Stomach (tissue), 9 donors: Measurements from ENCODE around the gene CD44. TPM values are rescaled to one million over a fixed set of nuclear protein-coding genes. Genes with fewer than 3 reads are reported as not detected.

ENCODE experiments used
- DNase-seq, 2 donors: peaks; one replicate each; pipeline versions ENCODE4 v3.0.0 to v3.0.0-alpha.2; 2013 to 2019
- H3K27ac ChIP-seq, 5 donors: fragments of 200-600 bp in 4 of 5; sonication (generic) in 4 of 5; one replicate each; pipeline ENCODE4 v1.5.1; 2013 to 2019; ENCODE audit warnings: mild to moderate bottlenecking in 1 of 5, moderate library complexity in 1 of 5
- H3K27me3 ChIP-seq, 3 donors: fragments of 200-600 bp; sonication (generic); one replicate each; pipeline ENCODE4 v1.5.1; 2017 to 2019; ENCODE audit warnings: mixed run types in 1 of 3
- H3K36me3 ChIP-seq, 4 donors: fragments of 200-600 bp; sonication (generic); 1 replicate in 3 of 4; 2 replicates in 1 of 4; pipeline ENCODE4 v1.5.1; 2016 to 2019
- H3K4me1 ChIP-seq, 4 donors: fragments of 200-600 bp; sonication (generic); one replicate each; pipeline ENCODE4 v1.5.1; 2016 to 2019
- H3K4me3 ChIP-seq, 4 donors: fragments of 200-600 bp; sonication (generic) in 3 of 4; one replicate each; pipeline ENCODE4 v1.5.1; 2016 to 2019; ENCODE audit warnings: mild to moderate bottlenecking in 1 of 4
- H3K9me3 ChIP-seq, 4 donors: fragments of 200-600 bp; sonication (generic); one replicate each; pipeline ENCODE4 v1.5.1; 2016 to 2019
- EP300 ChIP-seq: sonication (generic); formaldehyde crosslinking; IDR thresholded peaks from one replicate; pipeline ENCODE4 v1.6.1; 2017; ENCODE audit warnings: antibody characterized with exemption
- POLR2A ChIP-seq, 4 donors: fragments of 450-650 bp; IDR thresholded peaks; one replicate each; pipeline ENCODE4 v1.6.1; 2016; ENCODE audit warnings: antibody characterized with exemption in 4 of 4, control low read depth in 2 of 4, mild to moderate bottlenecking in 1 of 4, moderate library complexity in 1 of 4
- POLR2AphosphoS5 ChIP-seq, 3 donors: sonication (generic); formaldehyde crosslinking; IDR thresholded peaks; one replicate each; pipeline ENCODE4 v1.6.1; 2016; ENCODE audit warnings: antibody characterized with exemption in 3 of 3
- WGBS, 5 donors: extraction: QIAGEN DNeasy Blood & Tissue Kit in 3 of 5; methylation state at CpG; one replicate each; pipeline versions ENCODE4 v1.1.5 to v1.1.7; 2013 to 2018; 5-methylcytosine and 5-hydroxymethylcytosine counted together
- intact Hi-C: fragments of 100-400 bp; cut with DNase I; formaldehyde crosslinking; loops from one replicate; pipeline ENCODE4 v1.15.1; 2023; ENCODE audit warnings: low total_unique reads
- polyA plus RNA-seq, 3 donors: library from polyadenylated mRNA; stranded (reverse); fragments of 200-250 nt; gene quantifications; one replicate each; pipeline ENCODE4 v1.2.3, GENCODE V29; 2013
- total RNA-seq, 5 donors: library from RNA; depleted of rRNA; stranded (reverse); fragments of >200 nt; gene quantifications; one replicate each; pipeline versions ENCODE4 v1.1.0 to v1.2.3, GENCODE V29; 2014 to 2016
- TF ChIP-seq, protein P1 (sequence below), 7 experiments: fragments of 450-650 bp in 4 of 7; fragments of 200-600 bp in 3 of 7; sonication (generic) in 3 of 7; IDR thresholded peaks; one replicate each; pipeline ENCODE4 v1.5.1; 2016 to 2019; ENCODE audit warnings: antibody characterized with exemption in 7 of 7, control low read depth in 2 of 7, mild to moderate bottlenecking in 1 of 7
- donor health status: healthy with polysubstance abuse.
- donor health status: Bipolar disorder and iron deficiency.
- donor health status: healthy.

Gene CD44
- total and polyA plus RNA-seq, 8 donors = 47.5 to 229 (median 102) TPM

- intact Hi-C loops = no loop called here
- peak overlapping the region in 4 of 5 donors; percentile 80 to 87 (median 82) for H3K27ac ChIP-seq
- no peaks in the 10 kb centered on the region for H3K27me3 ChIP-seq
- H3K36me3 ChIP-seq = no peaks in the 10 kb centered on the region
- peaks cover 28 to 100% (median 80%) of the 10 kb centered on the region in 4 donors for H3K4me1 ChIP-seq
- H3K4me3 ChIP-seq = no peak overlapping the region
- DNase-seq = no peak
- H3K9me3 ChIP-seq = no peaks in the 10 kb centered on the region
- TF ChIP-seq, protein P1, sequence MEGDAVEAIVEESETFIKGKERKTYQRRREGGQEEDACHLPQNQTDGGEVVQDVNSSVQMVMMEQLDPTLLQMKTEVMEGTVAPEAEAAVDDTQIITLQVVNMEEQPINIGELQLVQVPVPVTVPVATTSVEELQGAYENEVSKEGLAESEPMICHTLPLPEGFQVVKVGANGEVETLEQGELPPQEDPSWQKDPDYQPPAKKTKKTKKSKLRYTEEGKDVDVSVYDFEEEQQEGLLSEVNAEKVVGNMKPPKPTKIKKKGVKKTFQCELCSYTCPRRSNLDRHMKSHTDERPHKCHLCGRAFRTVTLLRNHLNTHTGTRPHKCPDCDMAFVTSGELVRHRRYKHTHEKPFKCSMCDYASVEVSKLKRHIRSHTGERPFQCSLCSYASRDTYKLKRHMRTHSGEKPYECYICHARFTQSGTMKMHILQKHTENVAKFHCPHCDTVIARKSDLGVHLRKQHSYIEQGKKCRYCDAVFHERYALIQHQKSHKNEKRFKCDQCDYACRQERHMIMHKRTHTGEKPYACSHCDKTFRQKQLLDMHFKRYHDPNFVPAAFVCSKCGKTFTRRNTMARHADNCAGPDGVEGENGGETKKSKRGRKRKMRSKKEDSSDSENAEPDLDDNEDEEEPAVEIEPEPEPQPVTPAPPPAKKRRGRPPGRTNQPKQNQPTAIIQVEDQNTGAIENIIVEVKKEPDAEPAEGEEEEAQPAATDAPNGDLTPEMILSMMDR (IDR thresholded peaks at IDR 0.05) = no peak
- TF ChIP-seq POLR2AphosphoS5 (IDR thresholded peaks at IDR 0.05) = no peak
- TF ChIP-seq EP300 = no peak
- TF ChIP-seq POLR2A (IDR thresholded peaks at IDR 0.05) = no peak
- WGBS, 5 donors = 60 to 95% (median 79%) methylated on average over 1 of the region's 1 CpG
Measured at GRCh38 chr11:35165030-35165422, 26.1 kb downstream of the CD44 start.

GRCh38 chr11:35165423-35166368 lies 26.7 kb downstream of the CD44 start:
- Histone ChIP-seq H3K4me1 (peaks cover 26 to 100% (median 78%) of the 10 kb centered on the region in 4 donors), H3K4me3 (no peak overlapping the region), H3K27ac (peak overlapping the region; percentile 45 to 87 (median 80)), H3K9me3 (no peaks in the 10 kb centered on the region), H3K36me3 (no peaks in the 10 kb centered on the region), H3K27me3 (no peaks in the 10 kb centered on the region)
- 53 to 68% (median 64%) methylated on average over 8 of the region's 8 CpGs for WGBS, 5 donors
- TF ChIP-seq POLR2AphosphoS5 (IDR thresholded peaks at IDR 0.05) (peak in 1 of 3 donors; percentile 14), POLR2A (IDR thresholded peaks at IDR 0.05) (no peak)
- intact Hi-C loops = no loop called here
- peak; percentile 46 to 85 for DNase-seq

- Histone ChIP-seq H3K9me3 (no peaks in the 10 kb centered on the region), H3K27ac (peak overlapping the region; percentile 16 to 87 (median 80)), H3K27me3 (no peaks in the 10 kb centered on the region), H3K4me3 (no peak overlapping the region), H3K4me1 (peaks cover 26 to 98% (median 73%) of the 10 kb centered on the region in 4 donors), H3K36me3 (no peaks in the 10 kb centered on the region)
- 59 to 82% (median 69%) methylated on average over 9 to 11 of the region's 11 CpGs for WGBS, 5 donors
- TF ChIP-seq EP300 = no peak
- peak in 1 of 3 donors; percentile 79 for TF ChIP-seq POLR2AphosphoS5 (IDR thresholded peaks at IDR 0.05)
- no peak for TF ChIP-seq POLR2A (IDR thresholded peaks at IDR 0.05)
- intact Hi-C loops = no loop called here
- DNase-seq = peak in 1 of 2 donors; percentile 39
Measured at GRCh38 chr11:35166369-35167360, 27.7 kb downstream of the CD44 start.

DNA sequence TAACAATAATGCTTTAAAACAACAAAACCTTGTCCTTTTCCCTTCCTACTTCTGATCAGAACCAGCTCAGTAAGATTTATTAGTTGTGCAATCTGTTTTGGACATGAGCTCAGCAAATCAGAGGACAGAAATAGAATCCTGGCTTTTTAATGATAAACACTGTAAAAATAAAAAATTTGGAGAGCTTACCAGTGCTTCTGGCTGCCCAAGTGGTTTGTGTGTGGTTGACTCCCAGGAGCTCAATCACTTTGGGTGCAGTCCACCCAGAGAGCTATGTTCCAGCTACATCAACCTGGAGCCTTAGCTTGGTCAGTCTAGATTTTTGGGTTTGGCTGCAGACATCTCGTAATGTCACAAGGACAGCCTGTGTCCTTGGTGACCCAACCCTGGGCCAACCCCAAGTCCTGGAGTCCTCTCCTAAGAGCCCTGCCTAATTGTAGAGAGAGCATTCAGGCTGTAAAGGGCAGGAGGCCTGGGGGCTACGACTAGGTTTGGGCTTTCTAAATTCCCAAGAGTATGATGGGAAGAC lies 28.5 kb downstream of the CD44 start:
- peak overlapping the region; percentile 9 to 87 (median 80) for H3K27ac ChIP-seq
- no peak overlapping the region for H3K4me3 ChIP-seq
- no peaks in the 10 kb centered on the region for H3K9me3 ChIP-seq
- no peaks in the 10 kb centered on the region for H3K36me3 ChIP-seq
- 54 to 80% (median 64%) methylated on average over 2 of the region's 2 CpGs for WGBS, 5 donors
- peak in 1 of 3 donors; percentile 44 for TF ChIP-seq POLR2AphosphoS5 (IDR thresholded peaks at IDR 0.05)
- TF ChIP-seq EP300 = no peak
- H3K27me3 ChIP-seq = no peaks in the 10 kb centered on the region
- H3K4me1 ChIP-seq = peaks cover 30 to 97% (median 68%) of the 10 kb centered on the region in 4 donors
- intact Hi-C loops = no loop called here
- DNase-seq = no peak

GRCh38 chr11:35168671-35169070 lies 29.7 kb downstream of the CD44 start:
- Histone ChIP-seq H3K27me3 (no peaks in the 10 kb centered on the region), H3K27ac (peak overlapping the region in 4 of 5 donors; percentile 80 to 87 (median 82)), H3K4me1 (peaks cover 38 to 97% (median 67%) of the 10 kb centered on the region in 4 donors), H3K4me3 (no peak overlapping the region), H3K36me3 (no peaks in the 10 kb centered on the region), H3K9me3 (no peaks in the 10 kb centered on the region)
- intact Hi-C loops = no loop called here
- no peak for DNase-seq
- 77 to 93% (median 82%) methylated on average over 2 of the region's 2 CpGs for WGBS, 5 donors
- TF ChIP-seq EP300 = no peak
- TF ChIP-seq, protein P1 (IDR thresholded peaks at IDR 0.05) = no peak
- no peak for TF ChIP-seq POLR2A (IDR thresholded peaks at IDR 0.05)
- TF ChIP-seq POLR2AphosphoS5 (IDR thresholded peaks at IDR 0.05) = no peak
